Measurements from ENCODE around the gene UBE2N. TPM values are rescaled to one million over a fixed set of nuclear protein-coding genes. Genes with fewer than 3 reads are reported as not detected.

The UBE2N gene, protein sequence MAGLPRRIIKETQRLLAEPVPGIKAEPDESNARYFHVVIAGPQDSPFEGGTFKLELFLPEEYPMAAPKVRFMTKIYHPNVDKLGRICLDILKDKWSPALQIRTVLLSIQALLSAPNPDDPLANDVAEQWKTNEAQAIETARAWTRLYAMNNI
- total RNA-seq (2022): 148 and 159 TPM in 2 replicates
- percentile 97 among the genes with signal in this experiment for Bru-seq, nascent RNA
- BruChase-seq, experiment 1, labeled RNA remaining after a 6-hour chase: percentile 95 among the genes with signal in this experiment
- BruChase-seq, experiment 2, labeled RNA remaining after a 2-hour chase: percentile 95 among the genes with signal in this experiment
- long read RNA-seq, full-length matches to known transcripts: 246 of 265 reads
- long read RNA-seq, partial matches to known transcripts: 1 of 265 reads
- long read RNA-seq, other reads (novel, unspliced or antisense): 18 of 265 reads

DNA sequence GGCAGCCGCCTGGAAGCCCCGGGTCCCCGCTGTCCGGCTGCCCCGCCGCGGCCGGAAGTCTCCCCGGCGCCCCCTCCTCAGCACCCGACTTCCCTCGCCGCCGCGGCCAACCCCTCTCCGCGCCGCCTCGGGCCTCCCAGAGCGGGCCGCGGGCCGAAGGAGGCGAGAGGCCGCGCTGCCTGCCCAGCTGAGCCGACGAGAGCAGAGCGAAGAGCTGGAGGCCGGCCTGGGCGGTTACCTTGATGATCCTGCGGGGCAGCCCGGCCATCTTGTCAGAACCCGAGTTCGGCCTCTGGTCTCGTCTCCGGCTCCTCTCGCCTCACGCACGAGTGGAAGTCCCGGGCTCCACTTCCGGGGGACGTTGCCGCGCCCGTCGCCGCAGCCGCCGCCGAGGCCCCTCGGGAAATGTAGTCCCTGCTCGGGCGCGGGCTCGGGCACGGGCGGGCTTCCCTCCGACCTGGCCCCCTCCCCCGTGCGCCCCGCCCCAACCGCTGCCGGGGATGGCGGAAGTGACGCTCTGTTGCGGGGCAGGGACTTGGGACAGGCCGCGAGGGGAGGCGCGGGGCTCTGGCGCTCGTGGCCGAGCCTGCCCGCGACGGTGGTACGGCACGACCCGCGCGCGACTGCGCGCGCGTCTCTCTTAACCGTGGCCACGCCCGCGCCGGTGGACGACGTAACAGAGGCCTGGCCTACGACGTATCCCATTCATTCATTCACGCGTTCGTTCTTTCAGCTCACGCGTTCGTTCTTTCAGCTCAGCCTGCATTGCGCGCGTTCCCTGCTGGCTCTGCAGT lies at the start of gene UBE2N:
Gene UBE2N (minus strand): TSS at position 331 of the 794 bp plus-strand sequence. CDS start 63 bp downstream, at position 268.
- CTCF ChIA-PET: interaction anchor here (0.8 to 1.5 kb wide), 3 partner anchors 22 to 660 kb away, joined by 4 to 7 read pairs (median 4); partner anchors contain the start of gene MRPL42
- peak; percentile 98 for DNase-seq
- BruUV-seq (replicated peaks): no TSS peak
- intact Hi-C loops (cut with micrococcal nuclease; ENCODE audit: unreplicated experiment): no loop called here
- Mint-ChIP-seq H3K27me3 (ENCODE audit: unreplicated experiment) (no peaks in the 10 kb centered on the region), H3K27ac (ENCODE audit: unreplicated experiment) (peak within 1 kb of the TSS; percentile 100), H3K4me3 (ENCODE audit: low read depth, unreplicated experiment) (peak within 1 kb of the TSS; percentile 99), H3K4me1 (ENCODE audit: low read depth, unreplicated experiment) (peaks cover 49% of the 10 kb centered on the region), H3K9me3 (ENCODE audit: low read depth, unreplicated experiment) (no peaks in the 10 kb centered on the region), H3K36me3 (ENCODE audit: insufficient read depth, unreplicated experiment) (peaks cover 33% of the 10 kb centered on the region)
- TF ChIP-seq, protein P1, sequence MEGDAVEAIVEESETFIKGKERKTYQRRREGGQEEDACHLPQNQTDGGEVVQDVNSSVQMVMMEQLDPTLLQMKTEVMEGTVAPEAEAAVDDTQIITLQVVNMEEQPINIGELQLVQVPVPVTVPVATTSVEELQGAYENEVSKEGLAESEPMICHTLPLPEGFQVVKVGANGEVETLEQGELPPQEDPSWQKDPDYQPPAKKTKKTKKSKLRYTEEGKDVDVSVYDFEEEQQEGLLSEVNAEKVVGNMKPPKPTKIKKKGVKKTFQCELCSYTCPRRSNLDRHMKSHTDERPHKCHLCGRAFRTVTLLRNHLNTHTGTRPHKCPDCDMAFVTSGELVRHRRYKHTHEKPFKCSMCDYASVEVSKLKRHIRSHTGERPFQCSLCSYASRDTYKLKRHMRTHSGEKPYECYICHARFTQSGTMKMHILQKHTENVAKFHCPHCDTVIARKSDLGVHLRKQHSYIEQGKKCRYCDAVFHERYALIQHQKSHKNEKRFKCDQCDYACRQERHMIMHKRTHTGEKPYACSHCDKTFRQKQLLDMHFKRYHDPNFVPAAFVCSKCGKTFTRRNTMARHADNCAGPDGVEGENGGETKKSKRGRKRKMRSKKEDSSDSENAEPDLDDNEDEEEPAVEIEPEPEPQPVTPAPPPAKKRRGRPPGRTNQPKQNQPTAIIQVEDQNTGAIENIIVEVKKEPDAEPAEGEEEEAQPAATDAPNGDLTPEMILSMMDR (IDR thresholded peaks at IDR 0.05; ENCODE audit: unreplicated experiment): no peak

DNA sequence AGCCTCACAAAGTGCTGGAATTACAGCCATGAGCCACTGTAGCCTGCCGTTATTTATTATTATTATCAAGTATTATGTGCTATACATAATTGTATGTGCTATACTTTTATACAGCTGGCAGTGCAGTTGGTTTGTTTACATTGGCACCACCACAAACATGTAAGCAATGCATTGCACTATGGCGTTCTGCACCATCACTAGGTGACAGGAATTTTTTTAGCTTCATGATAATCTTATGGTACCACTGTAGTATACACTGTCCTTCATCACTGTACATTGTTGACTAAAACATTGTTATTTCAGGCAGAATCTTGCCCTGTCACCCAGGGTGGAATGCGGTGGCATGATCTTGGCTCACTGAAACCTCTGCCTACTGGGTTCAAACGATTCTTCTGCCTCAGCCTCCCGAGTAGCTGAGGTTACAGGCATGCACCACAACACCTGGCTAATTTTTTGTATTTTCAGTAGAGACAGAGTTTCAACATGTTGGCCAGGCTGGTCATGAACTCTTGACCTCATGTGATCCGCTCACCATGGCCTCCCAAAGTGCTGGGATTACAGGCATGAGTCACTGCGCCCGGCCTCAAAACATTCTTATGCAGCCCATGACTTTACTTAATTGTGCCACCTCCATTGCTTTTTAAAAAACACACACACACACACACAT lies 42.7 kb upstream of the UBE2N start:
- Mint-ChIP-seq H3K27me3 (ENCODE audit: unreplicated experiment) (no peaks in the 10 kb centered on the region), H3K36me3 (ENCODE audit: insufficient read depth, unreplicated experiment) (peaks cover 23% of the 10 kb centered on the region), H3K9me3 (ENCODE audit: low read depth, unreplicated experiment) (no peaks in the 10 kb centered on the region), H3K4me1 (ENCODE audit: low read depth, unreplicated experiment) (peaks cover 13% of the 10 kb centered on the region), H3K27ac (ENCODE audit: unreplicated experiment) (no peak overlapping the region), H3K4me3 (ENCODE audit: low read depth, unreplicated experiment) (no peak overlapping the region)
- CTCF ChIA-PET: no interaction called here
- TF ChIP-seq, protein P1 (IDR thresholded peaks at IDR 0.05; ENCODE audit: unreplicated experiment): no peak
- DNase-seq: no peak
- BruUV-seq (replicated peaks): no TSS peak
- intact Hi-C loops (cut with micrococcal nuclease; ENCODE audit: unreplicated experiment): no loop called here

DNA sequence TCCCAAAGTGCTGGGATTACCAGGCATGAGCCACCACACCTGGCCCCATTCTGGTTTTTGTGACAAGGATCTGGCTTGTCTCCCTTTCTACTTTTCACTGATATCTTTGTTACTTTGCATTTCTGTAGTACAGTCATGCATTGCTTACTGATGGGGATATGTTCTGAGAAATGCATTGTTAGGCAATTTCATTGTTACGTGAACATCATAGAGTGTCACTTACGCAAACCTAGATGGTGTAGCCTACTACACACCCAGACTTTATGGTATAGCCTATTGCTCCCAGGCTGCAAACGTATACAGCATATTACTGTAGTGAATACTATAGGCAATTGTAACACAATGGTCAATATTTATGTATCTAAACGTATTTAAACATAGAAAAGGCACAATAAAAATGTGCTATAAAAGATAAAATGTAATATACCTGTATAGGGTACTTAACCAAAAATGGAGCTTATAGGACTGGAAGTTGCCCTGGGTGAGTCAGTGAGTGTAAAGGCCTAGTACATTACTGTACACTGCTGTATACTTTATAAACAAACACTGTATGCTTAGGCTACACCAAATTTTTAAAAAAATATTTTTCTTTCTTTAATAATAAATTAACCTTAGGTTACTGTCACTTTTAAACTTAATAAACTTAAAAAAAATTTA lies 41.5 kb upstream of the UBE2N start:
- no TSS peak for BruUV-seq (replicated peaks)
- intact Hi-C loops (cut with micrococcal nuclease; ENCODE audit: unreplicated experiment): no loop called here
- no peak overlapping the region for H3K4me3 Mint-ChIP-seq (ENCODE audit: low read depth, unreplicated experiment)
- H3K27me3 Mint-ChIP-seq (ENCODE audit: unreplicated experiment): no peaks in the 10 kb centered on the region
- H3K4me1 Mint-ChIP-seq (ENCODE audit: low read depth, unreplicated experiment): peaks cover 13% of the 10 kb centered on the region
- no peaks in the 10 kb centered on the region for H3K9me3 Mint-ChIP-seq (ENCODE audit: low read depth, unreplicated experiment)
- CTCF ChIA-PET: no interaction called here
- no peak for DNase-seq
- TF ChIP-seq, protein P1 (IDR thresholded peaks at IDR 0.05; ENCODE audit: unreplicated experiment): no peak
- H3K36me3 Mint-ChIP-seq (ENCODE audit: insufficient read depth, unreplicated experiment): peaks cover 17% of the 10 kb centered on the region
- H3K27ac Mint-ChIP-seq (ENCODE audit: unreplicated experiment): no peak overlapping the region

DNA sequence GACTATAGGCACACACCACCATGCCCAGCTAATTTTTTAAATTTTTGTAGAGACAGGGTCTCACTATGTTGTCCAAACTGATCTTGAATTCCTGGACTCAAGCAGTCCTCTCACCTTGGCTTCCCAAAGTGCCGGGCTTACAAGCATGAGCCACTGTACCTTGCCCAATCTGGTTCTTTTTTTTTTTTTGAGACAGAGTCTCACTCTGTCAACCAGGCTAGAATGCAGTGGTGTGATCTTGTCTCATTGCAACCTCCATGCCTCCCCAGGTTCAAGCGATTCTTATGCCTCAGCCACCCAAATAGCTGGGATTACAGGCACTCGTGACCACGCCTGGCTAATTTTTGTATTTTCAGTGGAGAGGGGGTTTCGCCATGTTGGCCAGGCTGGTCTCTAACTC lies 41.0 kb upstream of the UBE2N start:
- CTCF ChIA-PET: no interaction called here
- H3K27ac Mint-ChIP-seq (ENCODE audit: unreplicated experiment): no peak overlapping the region
- no peak overlapping the region for H3K4me3 Mint-ChIP-seq (ENCODE audit: low read depth, unreplicated experiment)
- TF ChIP-seq, protein P1 (IDR thresholded peaks at IDR 0.05; ENCODE audit: unreplicated experiment): no peak
- no peaks in the 10 kb centered on the region for H3K27me3 Mint-ChIP-seq (ENCODE audit: unreplicated experiment)
- H3K4me1 Mint-ChIP-seq (ENCODE audit: low read depth, unreplicated experiment): peaks cover 13% of the 10 kb centered on the region
- H3K9me3 Mint-ChIP-seq (ENCODE audit: low read depth, unreplicated experiment): no peaks in the 10 kb centered on the region
- intact Hi-C loops (cut with micrococcal nuclease; ENCODE audit: unreplicated experiment): no loop called here
- no TSS peak for BruUV-seq (replicated peaks)
- no peak for DNase-seq
- peaks cover 17% of the 10 kb centered on the region for H3K36me3 Mint-ChIP-seq (ENCODE audit: insufficient read depth, unreplicated experiment)
